Retinal pigment epithelial cell (primary cell): Measurements from ENCODE around the gene SLC6A3.

Source experiments
- DNase-seq: peaks from one replicate; pipeline ENCODE4 v3.0.0-alpha.2; 2010; ENCODE audit warnings: low read depth
- H3K4me3 ChIP-seq: 2 replicates; pipeline ENCODE4 v1.5.1; 2011; ENCODE audit warnings: mild to moderate bottlenecking, low read length, control low read depth, moderate library complexity
- CTCF ChIP-seq: conservative IDR thresholded peaks from 2 replicates; pipeline ENCODE4 v1.5.1; 2011; ENCODE audit warnings: low read depth, low read length, control low read depth, inconsistent platforms

SLC6A3 gene

GRCh38 chr5:1438871-1439270 lies 6.4 kb downstream of the SLC6A3 start:
- TF ChIP-seq CTCF = no peak
- H3K4me3 ChIP-seq = no peak overlapping the region
- no peak for DNase-seq

GRCh38 chr5:1437876-1438559 lies 7.2 kb downstream of the SLC6A3 start:
- no peak overlapping the region for H3K4me3 ChIP-seq
- no peak for DNase-seq
- no peak for TF ChIP-seq CTCF

- DNase-seq = no peak
- TF ChIP-seq CTCF = peak; percentile 18
- no peak overlapping the region for H3K4me3 ChIP-seq
Measured at GRCh38 chr5:1437226-1437829, 7.9 kb downstream of the SLC6A3 start.

- H3K4me3 ChIP-seq = no peak overlapping the region
- no peak for TF ChIP-seq CTCF
- DNase-seq = no peak
Measured at GRCh38 chr5:1436681-1437080, 8.6 kb downstream of the SLC6A3 start.

GRCh38 chr5:1436036-1436435 lies 9.2 kb downstream of the SLC6A3 start:
- no peak for TF ChIP-seq CTCF
- DNase-seq = no peak

GRCh38 chr5:1435369-1435768 lies 9.9 kb downstream of the SLC6A3 start:
- no peak for DNase-seq
- H3K4me3 ChIP-seq = no peak overlapping the region
- TF ChIP-seq CTCF = no peak

More at GRCh38 chr5:1436036-1436435, 9.2 kb downstream of the SLC6A3 start:
- H3K4me3 ChIP-seq = no peak overlapping the region

- no peak for DNase-seq
- no peak overlapping the region for H3K4me3 ChIP-seq
- no peak for TF ChIP-seq CTCF
Measured at GRCh38 chr5:1432296-1432695, 12.9 kb downstream of the SLC6A3 start.
